Activated naive CD8-positive, alpha-beta T cell treated with anti-CD3 and anti-CD28 coated beads, Interleukin-2, amount 50 U/mL, for 16 hours (primary cell): Measurements from ENCODE around the gene WWOX.

Experiments
- DNase-seq: peaks from one replicate; pipeline ENCODE4 v3.0.0-alpha.2; 2020; ENCODE audit warnings: low read depth, low spot score

The WWOX gene

GRCh38 chr16:79261944-79262552, 1162.6 kb downstream of the WWOX start:
- DNase-seq, result no peak
